Lower lobe of right lung (tissue), 2 donors: ENCODE measurements around the gene EPHB4. TPM values are rescaled to one million over a fixed set of nuclear protein-coding genes. Genes with fewer than 3 reads are reported as not detected.

Source experiments
- ATAC-seq, 2 donors: fragments of 200-7000 bp; cut with Tn5 transposase; one replicate each; pipeline ENCODE4 v1.9.1; 2020 to 2022; ENCODE audit warnings: mild to moderate bottlenecking in 2 of 2, moderate library complexity in 2 of 2
- DNase-seq: peaks from one replicate; pipeline ENCODE4 v3.0.0-alpha.2; 2020
- H3K27ac ChIP-seq: fragments of 200-600 bp; one replicate; pipeline ENCODE4 v1.8.0; 2022
- H3K27me3 ChIP-seq: fragments of 200-600 bp; one replicate; pipeline ENCODE4 v1.8.0; 2022; ENCODE audit warnings: low read depth
- H3K36me3 ChIP-seq: fragments of 200-600 bp; one replicate; pipeline ENCODE4 v1.8.0; 2022; ENCODE audit warnings: mild to moderate bottlenecking
- H3K4me1 ChIP-seq: fragments of 200-600 bp; one replicate; pipeline ENCODE4 v1.8.0; 2022
- H3K4me3 ChIP-seq: fragments of 200-600 bp; one replicate; pipeline ENCODE4 v1.8.0; 2022; ENCODE audit warnings: mild to moderate bottlenecking
- H3K9me3 ChIP-seq: fragments of 200-600 bp; one replicate; pipeline ENCODE4 v1.8.0; 2022
- CTCF ChIP-seq: fragments of 200-600 bp; IDR thresholded peaks from one replicate; pipeline ENCODE4 v1.8.0; 2022; ENCODE audit warnings: antibody characterized with exemption, mild to moderate bottlenecking
- intact Hi-C: fragments of 100-400 bp; cut with DNase I; formaldehyde crosslinking; loops from one replicate; pipeline ENCODE4 v1.11.0; 2022
- total RNA-seq: library from RNA; stranded (reverse); fragmentation: NEBNext Ultra II Directional; extraction: Animal tissue kit (Norgen Biotek cat#: 25700); gene quantifications from one replicate; pipeline ENCODE4 v1.2.1, GENCODE V29; 2021
- donor health status: DM: no; HTN: yes; CAD: no; lungs with severe emphysema.

EPHB4 gene
- total RNA-seq, 1 donor from 2014 or later: 68.6 TPM

GRCh38 chr7:100867776-100868485, 40.6 kb upstream of the EPHB4 start:
- no peak for TF ChIP-seq CTCF

GRCh38 chr7:100867040-100867775, 39.9 kb upstream of the EPHB4 start, which contains the start of gene TRIP6:
Gene TRIP6 (plus strand): TSS chr7:100867387. CDS start chr7:100867498, 111 bp downstream.
- Histone ChIP-seq H3K4me3 (peak within 1 kb of the TSS; percentile 86), H3K27me3 (no peaks in the 10 kb centered on the region), H3K36me3 (peaks cover 29% of the 10 kb centered on the region), H3K27ac (peak within 1 kb of the TSS; percentile 96), H3K4me1 (peaks cover 46% of the 10 kb centered on the region), H3K9me3 (no peaks in the 10 kb centered on the region)
- intact Hi-C loops: no loop called here
- TF ChIP-seq CTCF: no peak
- peak; percentile 88 for DNase-seq
- peak; percentile 83 to 88 for ATAC-seq

More at GRCh38 chr7:100867776-100868485, 40.6 kb upstream of the EPHB4 start:
- intact Hi-C loops: no loop called here
- Histone ChIP-seq H3K27me3 (no peaks in the 10 kb centered on the region), H3K36me3 (peaks cover 31% of the 10 kb centered on the region), H3K9me3 (no peaks in the 10 kb centered on the region), H3K4me3 (peak overlapping the region; percentile 86), H3K27ac (peak overlapping the region; percentile 96), H3K4me1 (peaks cover 46% of the 10 kb centered on the region)
- ATAC-seq (peak; percentile 3 to 7), DNase-seq (no peak)

- H3K9me3 ChIP-seq: no peaks in the 10 kb centered on the region
- peaks cover 46% of the 10 kb centered on the region for H3K4me1 ChIP-seq
- intact Hi-C loops: no loop called here
- no peaks in the 10 kb centered on the region for H3K27me3 ChIP-seq
- DNase-seq: no peak
- peak overlapping the region; percentile 86 for H3K4me3 ChIP-seq
- TF ChIP-seq CTCF: no peak
- ATAC-seq: no peak
- peaks cover 29% of the 10 kb centered on the region for H3K36me3 ChIP-seq
- peak overlapping the region; percentile 96 for H3K27ac ChIP-seq
These were observed 39.4 kb upstream of the EPHB4 start for GRCh38 chr7:100866729-100867039.

GRCh38 chr7:100865938-100866728, 38.8 kb upstream of the EPHB4 start:
- H3K4me3 ChIP-seq: peak overlapping the region; percentile 86
- peak; percentile 89 for DNase-seq
- H3K9me3 ChIP-seq: no peaks in the 10 kb centered on the region
- TF ChIP-seq CTCF: no peak
- H3K36me3 ChIP-seq: peaks cover 29% of the 10 kb centered on the region
- peak overlapping the region; percentile 96 for H3K27ac ChIP-seq
- intact Hi-C loops: no loop called here
- H3K27me3 ChIP-seq: no peaks in the 10 kb centered on the region
- peaks cover 46% of the 10 kb centered on the region for H3K4me1 ChIP-seq
- ATAC-seq: peak; percentile 72

- no peak for DNase-seq
- TF ChIP-seq CTCF: no peak
- H3K4me3 ChIP-seq: peak overlapping the region; percentile 86
- H3K27me3 ChIP-seq: no peaks in the 10 kb centered on the region
- peaks cover 29% of the 10 kb centered on the region for H3K36me3 ChIP-seq
- no peaks in the 10 kb centered on the region for H3K9me3 ChIP-seq
- peak overlapping the region; percentile 96 for H3K27ac ChIP-seq
- intact Hi-C loops: no loop called here
- ATAC-seq: no peak
- H3K4me1 ChIP-seq: peaks cover 46% of the 10 kb centered on the region
These were observed 38.1 kb upstream of the EPHB4 start for GRCh38 chr7:100865372-100865911.
